ENCODE data around the gene RDH14.

- TF ChIP-seq CTCF (IDR thresholded peaks at IDR 0.05) = no peak
- no peak for TF ChIP-seq POLR2AphosphoS5 (IDR thresholded peaks at IDR 0.05; ENCODE audit: low read depth, low read length)
- TF ChIP-seq SIN3A (IDR thresholded peaks at IDR 0.05; ENCODE audit: borderline replicate concordance, insufficient read depth, low read depth, low read length) = no peak
- TF ChIP-seq, protein P1, sequence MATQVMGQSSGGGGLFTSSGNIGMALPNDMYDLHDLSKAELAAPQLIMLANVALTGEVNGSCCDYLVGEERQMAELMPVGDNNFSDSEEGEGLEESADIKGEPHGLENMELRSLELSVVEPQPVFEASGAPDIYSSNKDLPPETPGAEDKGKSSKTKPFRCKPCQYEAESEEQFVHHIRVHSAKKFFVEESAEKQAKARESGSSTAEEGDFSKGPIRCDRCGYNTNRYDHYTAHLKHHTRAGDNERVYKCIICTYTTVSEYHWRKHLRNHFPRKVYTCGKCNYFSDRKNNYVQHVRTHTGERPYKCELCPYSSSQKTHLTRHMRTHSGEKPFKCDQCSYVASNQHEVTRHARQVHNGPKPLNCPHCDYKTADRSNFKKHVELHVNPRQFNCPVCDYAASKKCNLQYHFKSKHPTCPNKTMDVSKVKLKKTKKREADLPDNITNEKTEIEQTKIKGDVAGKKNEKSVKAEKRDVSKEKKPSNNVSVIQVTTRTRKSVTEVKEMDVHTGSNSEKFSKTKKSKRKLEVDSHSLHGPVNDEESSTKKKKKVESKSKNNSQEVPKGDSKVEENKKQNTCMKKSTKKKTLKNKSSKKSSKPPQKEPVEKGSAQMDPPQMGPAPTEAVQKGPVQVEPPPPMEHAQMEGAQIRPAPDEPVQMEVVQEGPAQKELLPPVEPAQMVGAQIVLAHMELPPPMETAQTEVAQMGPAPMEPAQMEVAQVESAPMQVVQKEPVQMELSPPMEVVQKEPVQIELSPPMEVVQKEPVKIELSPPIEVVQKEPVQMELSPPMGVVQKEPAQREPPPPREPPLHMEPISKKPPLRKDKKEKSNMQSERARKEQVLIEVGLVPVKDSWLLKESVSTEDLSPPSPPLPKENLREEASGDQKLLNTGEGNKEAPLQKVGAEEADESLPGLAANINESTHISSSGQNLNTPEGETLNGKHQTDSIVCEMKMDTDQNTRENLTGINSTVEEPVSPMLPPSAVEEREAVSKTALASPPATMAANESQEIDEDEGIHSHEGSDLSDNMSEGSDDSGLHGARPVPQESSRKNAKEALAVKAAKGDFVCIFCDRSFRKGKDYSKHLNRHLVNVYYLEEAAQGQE (IDR thresholded peaks at IDR 0.05; ENCODE audit: insufficient read depth in 1 of 2, low read depth in 2 of 2, low read length in 1 of 2) = no peak
- no peak for TF ChIP-seq TCF7L2 (IDR thresholded peaks at IDR 0.05; ENCODE audit: low read depth, low read length)
These were observed 23.8 kb downstream of the RDH14 start for GRCh38 chr2:18536697-18537096.
